MM.1S (cell line): ENCODE data around the gene ATXN3L.

Experiments
- EZH2phosphoT487 ChIP-seq: fragments of 300-600 bp; sonication (generic); IDR thresholded peaks from 2 replicates; pipeline ENCODE4 v1.6.1; 2018; ENCODE audit warnings: antibody characterized with exemption, low read length
- TF ChIP-seq, protein P1 (sequence below): fragments of 300-600 bp; sonication (generic); IDR thresholded peaks from 2 replicates; pipeline ENCODE4 v1.5.1; 2016; ENCODE audit warnings: antibody characterized with exemption, low read length, mixed read lengths

DNA sequence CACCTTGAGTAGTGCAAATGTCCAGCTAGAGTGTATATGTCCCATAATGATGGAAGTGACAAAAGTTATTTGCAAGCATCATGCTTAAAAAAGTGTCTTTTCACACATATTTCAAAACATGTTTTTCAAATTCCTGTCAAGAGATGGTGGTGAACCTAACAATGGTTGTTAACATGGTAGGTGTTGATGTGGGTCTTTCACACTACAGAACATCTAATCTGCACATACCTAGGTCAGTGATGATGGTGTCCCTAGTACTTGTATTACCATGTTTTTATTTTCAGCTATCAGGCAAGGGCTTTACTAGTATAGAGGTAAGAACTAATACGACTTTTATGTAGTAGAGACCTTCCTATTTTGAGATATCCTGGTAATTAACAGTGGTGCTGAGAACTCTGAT lies 3.4 kb upstream of the ATXN3L start:
- TF ChIP-seq, protein P1, sequence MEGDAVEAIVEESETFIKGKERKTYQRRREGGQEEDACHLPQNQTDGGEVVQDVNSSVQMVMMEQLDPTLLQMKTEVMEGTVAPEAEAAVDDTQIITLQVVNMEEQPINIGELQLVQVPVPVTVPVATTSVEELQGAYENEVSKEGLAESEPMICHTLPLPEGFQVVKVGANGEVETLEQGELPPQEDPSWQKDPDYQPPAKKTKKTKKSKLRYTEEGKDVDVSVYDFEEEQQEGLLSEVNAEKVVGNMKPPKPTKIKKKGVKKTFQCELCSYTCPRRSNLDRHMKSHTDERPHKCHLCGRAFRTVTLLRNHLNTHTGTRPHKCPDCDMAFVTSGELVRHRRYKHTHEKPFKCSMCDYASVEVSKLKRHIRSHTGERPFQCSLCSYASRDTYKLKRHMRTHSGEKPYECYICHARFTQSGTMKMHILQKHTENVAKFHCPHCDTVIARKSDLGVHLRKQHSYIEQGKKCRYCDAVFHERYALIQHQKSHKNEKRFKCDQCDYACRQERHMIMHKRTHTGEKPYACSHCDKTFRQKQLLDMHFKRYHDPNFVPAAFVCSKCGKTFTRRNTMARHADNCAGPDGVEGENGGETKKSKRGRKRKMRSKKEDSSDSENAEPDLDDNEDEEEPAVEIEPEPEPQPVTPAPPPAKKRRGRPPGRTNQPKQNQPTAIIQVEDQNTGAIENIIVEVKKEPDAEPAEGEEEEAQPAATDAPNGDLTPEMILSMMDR: no peak
- no peak for TF ChIP-seq EZH2phosphoT487
